ENCODE measurements around the gene NKTR.
"Not testable (repeated sequence)": the region's sequence is repeated elsewhere in the genome, so short reads cannot be mapped to it uniquely, and the experiment has no call there.

NKTR gene

GRCh38 chr3:42600111-42600957 lies at the start of gene NKTR:
TSS of gene NKTR (plus strand) at chr3:42600686. CDS start at chr3:42601007, 321 bp downstream.
- peak; percentile 100 for DNase-seq

GRCh38 chr3:42552830-42553229 lies 47.7 kb upstream of the NKTR start:
- no peak for DNase-seq

- DNase-seq, result peak; percentile 73
Observed at GRCh38 chr3:42556089-42556632, 44.3 kb upstream of the NKTR start.

- not testable (repeated sequence) for DNase-seq
Observed at GRCh38 chr3:42556817-42557216, 43.7 kb upstream of the NKTR start.

- peak; percentile 65 for DNase-seq
Observed at GRCh38 chr3:42557854-42558253, 42.6 kb upstream of the NKTR start.

- DNase-seq, result no peak
Observed at GRCh38 chr3:42562047-42562907, 38.2 kb upstream of the NKTR start.

- no peak for DNase-seq
Observed at GRCh38 chr3:42569593-42570142, 30.8 kb upstream of the NKTR start.

- DNase-seq, result peak; percentile 38
Observed at GRCh38 chr3:42572278-42572677, 28.2 kb upstream of the NKTR start.

- DNase-seq, result no peak
Observed at GRCh38 chr3:42575137-42575741, 25.2 kb upstream of the NKTR start.

- no peak for DNase-seq
Observed at GRCh38 chr3:42578054-42578453, 22.4 kb upstream of the NKTR start.

- DNase-seq, result not testable (repeated sequence)
Observed at GRCh38 chr3:42579346-42579745, 21.1 kb upstream of the NKTR start.

- no peak for DNase-seq
Observed at GRCh38 chr3:42581400-42581708, 19.1 kb upstream of the NKTR start.

GRCh38 chr3:42581709-42582473 lies 18.6 kb upstream of the NKTR start, which contains the start of gene SEC22C:
TSS of gene SEC22C (minus strand) at chr3:42581967. CDS start at chr3:42569046, 12,921 bp downstream.
- DNase-seq, result peak; percentile 96

GRCh38 chr3:42582474-42583070 lies 17.9 kb upstream of the NKTR start:
- no peak for DNase-seq

GRCh38 chr3:42588625-42589024 lies 11.9 kb upstream of the NKTR start:
- DNase-seq, result no peak

GRCh38 chr3:42589382-42590109 lies 10.9 kb upstream of the NKTR start:
- DNase-seq, result no peak

GRCh38 chr3:42590989-42591756 lies 9.3 kb upstream of the NKTR start:
- DNase-seq, result no peak

- DNase-seq, result no peak
Observed at GRCh38 chr3:42591811-42592210, 8.7 kb upstream of the NKTR start.

GRCh38 chr3:42593635-42594034 lies 6.9 kb upstream of the NKTR start:
- no peak for DNase-seq

GRCh38 chr3:42595682-42596081 lies 4.8 kb upstream of the NKTR start:
- DNase-seq, result no peak
